ENCODE measurements around the gene ZDHHC21.

ZDHHC21 gene

GRCh38 chr9:14645648-14646047 lies 47.6 kb downstream of the ZDHHC21 start:
- DNase-seq (ENCODE audit: low read depth): no peak
- TF ChIP-seq CTCF (conservative IDR thresholded peaks at IDR 0.05; ENCODE audit: low read depth, low read length): no peak
- no peak overlapping the region for H3K4me3 ChIP-seq (ENCODE audit: low read depth, low read length)

DNA sequence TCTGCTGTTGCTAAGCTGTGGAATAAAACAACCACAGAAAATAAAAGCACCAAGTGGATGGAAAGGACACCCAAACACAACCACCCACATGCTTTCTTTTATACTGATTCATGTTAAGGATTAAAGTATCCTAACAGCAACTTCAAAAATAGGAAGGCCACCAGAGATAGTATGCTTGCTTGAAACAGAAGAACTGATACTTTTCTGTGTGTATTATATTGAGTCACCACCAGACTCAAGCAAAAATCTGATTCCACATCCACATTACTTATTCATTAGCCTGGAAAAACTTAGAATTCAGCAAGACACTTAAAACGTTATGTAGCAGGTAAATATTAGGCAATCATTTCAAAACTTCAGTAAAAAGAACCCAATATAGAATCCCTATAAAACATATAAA lies 52.3 kb downstream of the ZDHHC21 start:
- no peak for TF ChIP-seq CTCF (conservative IDR thresholded peaks at IDR 0.05; ENCODE audit: low read depth, low read length)
- DNase-seq (ENCODE audit: low read depth): no peak
- H3K4me3 ChIP-seq (ENCODE audit: low read depth, low read length): no peak overlapping the region

GRCh38 chr9:14640294-14640693 lies 52.9 kb downstream of the ZDHHC21 start:
- DNase-seq (ENCODE audit: low read depth): no peak
- TF ChIP-seq CTCF (conservative IDR thresholded peaks at IDR 0.05; ENCODE audit: low read depth, low read length): no peak
- no peak overlapping the region for H3K4me3 ChIP-seq (ENCODE audit: low read depth, low read length)

GRCh38 chr9:14633906-14634565 lies 59.2 kb downstream of the ZDHHC21 start:
- H3K4me3 ChIP-seq (ENCODE audit: low read depth, low read length): no peak overlapping the region
- no peak for TF ChIP-seq CTCF (conservative IDR thresholded peaks at IDR 0.05; ENCODE audit: low read depth, low read length)
- no peak for DNase-seq (ENCODE audit: low read depth)

DNA sequence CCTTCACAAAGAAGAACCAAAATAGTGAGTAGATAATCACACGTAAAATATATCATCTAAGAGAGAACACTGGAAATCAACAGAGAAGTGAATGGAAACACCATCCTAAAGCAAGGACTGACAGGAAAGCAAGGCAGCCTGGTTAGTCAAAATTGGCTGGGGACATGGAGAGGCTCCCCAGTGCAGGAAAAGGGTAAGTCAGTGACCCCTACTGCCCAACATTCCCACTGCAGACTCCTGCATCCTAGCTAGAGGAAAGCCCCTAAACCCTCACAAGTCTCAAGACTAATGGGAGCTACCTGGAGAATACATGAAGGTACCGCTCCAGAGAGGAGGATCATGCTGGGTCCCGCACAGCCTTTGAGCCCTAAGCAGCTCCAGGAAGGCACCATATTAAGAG lies 60.1 kb downstream of the ZDHHC21 start:
- H3K4me3 ChIP-seq (ENCODE audit: low read depth, low read length): no peak overlapping the region
- no peak for TF ChIP-seq CTCF (conservative IDR thresholded peaks at IDR 0.05; ENCODE audit: low read depth, low read length)
- no peak for DNase-seq (ENCODE audit: low read depth)

- H3K4me3 ChIP-seq (ENCODE audit: low read depth, low read length): no peak overlapping the region
- TF ChIP-seq CTCF (conservative IDR thresholded peaks at IDR 0.05; ENCODE audit: low read depth, low read length): no peak
- no peak for DNase-seq (ENCODE audit: low read depth)
These were observed 65.7 kb downstream of the ZDHHC21 start for GRCh38 chr9:14627513-14627912.

DNA sequence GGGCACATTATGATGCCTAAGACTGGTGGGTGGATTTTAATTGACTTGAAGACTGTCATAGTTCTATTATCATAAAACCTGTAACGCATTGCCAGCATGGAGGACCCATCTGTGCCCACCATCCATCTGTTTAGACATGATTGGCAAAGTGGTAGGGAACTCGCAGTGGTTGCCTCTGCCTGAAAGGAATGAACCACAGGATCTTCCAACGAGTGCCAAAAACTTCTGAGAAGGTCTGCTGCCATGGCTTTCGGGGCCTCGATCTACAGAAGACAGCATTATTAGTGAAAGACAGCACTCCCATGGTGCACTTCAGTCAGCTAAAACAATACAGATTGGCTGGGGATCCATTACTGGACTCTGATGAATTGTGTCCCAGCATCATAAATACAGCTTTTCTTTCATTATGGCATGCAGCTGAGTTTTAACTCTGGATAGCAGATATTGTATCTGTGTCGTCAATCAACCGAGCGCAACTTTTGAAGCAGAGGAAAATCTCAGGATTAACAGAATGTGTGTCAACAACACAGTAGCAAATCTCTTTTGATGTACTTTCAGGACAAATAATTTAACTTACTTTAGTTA lies 74.3 kb downstream of the ZDHHC21 start:
- H3K4me3 ChIP-seq (ENCODE audit: low read depth, low read length): no peak overlapping the region
- no peak for DNase-seq (ENCODE audit: low read depth)
- no peak for TF ChIP-seq CTCF (conservative IDR thresholded peaks at IDR 0.05; ENCODE audit: low read depth, low read length)
